Activated CD8-positive, alpha-beta memory T cell treated with anti-CD3 and anti-CD28 coated beads, Interleukin-2, amount 10 ng/mL, durations not matched to agents 7 days and 5 days (primary cell): ENCODE measurements around the gene TSHR. TPM values are rescaled to one million over a fixed set of nuclear protein-coding genes. Genes with fewer than 3 reads are reported as not detected.

Experiments used
- ATAC-seq: fragments of 150-1000 bp; cut with Tn5 transposase; one replicate; pipeline ENCODE4 v1.10.0; 2021; ENCODE audit warnings: moderate library complexity
- CTCF ChIA-PET: fragments of 350-600 bp; sonication (Branson Sonifier 250); formaldehyde crosslinking; loops from one replicate; lab custom pipeline; 2021; ENCODE audit warnings: antibody characterized with exemption; lab: Charles Lee
- DNase-seq: peaks from one replicate; pipeline ENCODE4 v3.0.0-alpha.2; 2020
- H3K27ac Mint-ChIP-seq: one replicate; pipeline ENCODE4 v1.8.0; 2021; ENCODE audit warnings: mild to moderate bottlenecking, mixed read lengths
- H3K27me3 Mint-ChIP-seq: one replicate; pipeline ENCODE4 v1.8.0; 2021; ENCODE audit warnings: mixed read lengths
- H3K36me3 Mint-ChIP-seq: one replicate; pipeline ENCODE4 v1.8.0; 2021; ENCODE audit warnings: mild to moderate bottlenecking, mixed read lengths
- H3K4me1 Mint-ChIP-seq: one replicate; pipeline ENCODE4 v1.8.0; 2021; ENCODE audit warnings: mixed read lengths
- H3K4me3 Mint-ChIP-seq: one replicate; pipeline ENCODE4 v1.8.0; 2021; ENCODE audit warnings: mild to moderate bottlenecking, moderate library complexity, mixed read lengths
- H3K9me3 Mint-ChIP-seq: one replicate; pipeline ENCODE4 v1.8.0; 2022; ENCODE audit warnings: low read depth, mixed read lengths
- total RNA-seq, 2 experiments: library from RNA; stranded (reverse); gene quantifications; one replicate each; pipeline ENCODE4 v1.2.3, GENCODE V29; 2021

The TSHR gene
- total RNA-seq, 2 experiments from 2014 or later: 0.73 TPM; not detected in 1

DNA sequence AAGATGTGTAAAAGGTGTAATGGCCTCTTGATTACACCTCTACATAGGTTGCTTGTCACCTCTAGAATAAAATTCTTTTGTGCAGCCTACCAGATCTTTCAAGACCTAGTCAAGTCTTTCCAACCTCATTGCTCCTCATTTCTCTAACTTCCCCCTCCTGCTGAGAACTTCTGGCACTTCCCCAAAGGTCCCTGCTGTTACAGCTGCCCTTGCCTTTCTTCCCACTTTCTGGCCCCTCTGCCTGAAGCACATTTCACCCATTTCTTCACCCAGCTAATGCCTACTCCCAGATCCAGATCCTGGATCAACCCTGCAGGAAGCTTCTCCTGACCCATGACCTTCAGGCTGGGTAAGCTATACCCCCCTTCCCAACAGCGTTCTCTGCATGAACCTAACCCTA lies 1.5 kb downstream of the TSHR start:
- Mint-ChIP-seq H3K9me3 (no peaks in the 10 kb centered on the region), H3K27ac (no peak overlapping the region), H3K4me1 (peaks cover 52% of the 10 kb centered on the region), H3K27me3 (peaks cover 26% of the 10 kb centered on the region), H3K4me3 (no peak overlapping the region), H3K36me3 (peaks cover 5% of the 10 kb centered on the region)
- no peak for DNase-seq
- CTCF ChIA-PET: interaction anchor here (0.7 to 7.2 kb wide), 3 partner anchors 10 to 30 kb away, joined by 3 to 149 read pairs (median 4); partner anchors contain the start of gene CEP128
- ATAC-seq: no peak

DNA sequence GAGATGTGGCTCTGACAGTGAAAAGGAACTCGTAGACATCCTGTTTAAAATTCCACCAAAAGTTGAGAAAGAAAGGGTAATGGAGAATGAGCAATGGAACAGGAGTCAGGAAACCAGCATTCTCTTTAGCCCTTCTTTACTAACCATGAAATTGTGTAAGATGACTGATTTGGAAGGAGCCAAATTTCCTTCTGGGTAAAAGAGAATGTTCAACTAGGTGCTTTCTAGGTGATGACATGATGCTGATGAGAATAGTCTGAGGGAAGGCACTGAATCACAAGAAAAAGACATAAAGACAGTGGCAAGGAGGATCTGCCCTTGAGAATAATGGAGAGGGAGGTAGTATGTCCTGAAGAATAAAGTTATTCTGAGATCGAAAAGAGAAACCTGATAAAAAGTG lies 2.2 kb downstream of the TSHR start:
- CTCF ChIA-PET: interaction anchor here (0.7 to 7.2 kb wide), 5 partner anchors 9 to 212 kb away, joined by 3 to 149 read pairs (median 8); partner anchors contain the start of gene CEP128
- Mint-ChIP-seq H3K4me3 (no peak overlapping the region), H3K27ac (no peak overlapping the region), H3K9me3 (no peaks in the 10 kb centered on the region), H3K4me1 (peaks cover 52% of the 10 kb centered on the region), H3K27me3 (peaks cover 24% of the 10 kb centered on the region), H3K36me3 (peaks cover 5% of the 10 kb centered on the region)
- DNase-seq (no peak), ATAC-seq (no peak)

DNA sequence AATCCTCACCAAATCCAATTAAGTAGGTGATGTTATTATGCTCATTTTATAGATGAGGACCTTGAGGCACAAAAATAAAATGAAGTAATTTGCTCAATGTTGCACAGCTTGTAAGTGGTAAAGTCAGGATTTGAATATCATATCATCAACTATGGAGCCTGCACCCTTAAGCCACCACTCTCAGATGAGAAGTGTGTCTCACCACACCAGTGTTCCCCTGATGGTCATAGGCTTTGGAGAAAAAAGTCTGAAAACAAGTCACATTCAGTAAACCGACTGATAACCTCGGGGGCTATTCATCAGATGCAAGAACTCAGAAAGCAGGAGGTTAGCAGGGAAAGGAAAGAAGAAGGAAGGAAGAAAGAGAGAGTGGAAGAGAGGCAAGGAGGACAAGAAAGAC lies 2.8 kb downstream of the TSHR start:
- Mint-ChIP-seq H3K4me1 (peaks cover 52% of the 10 kb centered on the region), H3K36me3 (peaks cover 5% of the 10 kb centered on the region), H3K27me3 (peaks cover 24% of the 10 kb centered on the region), H3K27ac (peak overlapping the region; percentile 69), H3K4me3 (no peak overlapping the region), H3K9me3 (no peaks in the 10 kb centered on the region)
- no peak for DNase-seq
- CTCF ChIA-PET: interaction anchor here (2.5 to 7.2 kb wide), 3 partner anchors 23 to 212 kb away, joined by 8 to 149 read pairs (median 11); no protein-coding TSS in a partner anchor
- ATAC-seq: no peak

DNA sequence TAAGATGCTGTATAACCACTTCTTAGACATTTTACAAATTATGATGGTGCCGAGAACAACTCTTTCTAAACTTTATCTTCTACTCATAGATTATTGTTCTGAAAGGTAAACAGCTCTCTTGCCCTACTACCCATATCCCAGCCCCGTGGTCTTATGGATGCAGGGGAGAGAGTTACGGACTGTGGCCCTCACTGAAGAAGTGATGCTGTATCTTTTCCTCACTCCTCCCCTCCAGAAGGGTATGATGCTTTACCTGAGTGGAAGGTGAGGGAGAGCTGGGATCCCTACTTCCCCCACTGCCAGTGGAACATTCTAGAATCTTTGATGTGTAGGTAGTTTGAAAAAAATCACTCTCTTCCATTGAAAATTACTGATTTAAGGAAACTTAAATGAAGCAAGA lies 3.5 kb downstream of the TSHR start:
- H3K4me1 Mint-ChIP-seq: peaks cover 52% of the 10 kb centered on the region
- H3K27me3 Mint-ChIP-seq: peaks cover 24% of the 10 kb centered on the region
- H3K36me3 Mint-ChIP-seq: peaks cover 5% of the 10 kb centered on the region
- H3K27ac Mint-ChIP-seq: peak overlapping the region; percentile 87
- peak overlapping the region; percentile 38 for H3K4me3 Mint-ChIP-seq
- H3K9me3 Mint-ChIP-seq: no peaks in the 10 kb centered on the region
- CTCF ChIA-PET: interaction anchor here (1.0 to 7.2 kb wide), 6 partner anchors 16 to 260 kb away, joined by 3 to 149 read pairs (median 6); no protein-coding TSS in a partner anchor
- DNase-seq: no peak
- no peak for ATAC-seq

DNA sequence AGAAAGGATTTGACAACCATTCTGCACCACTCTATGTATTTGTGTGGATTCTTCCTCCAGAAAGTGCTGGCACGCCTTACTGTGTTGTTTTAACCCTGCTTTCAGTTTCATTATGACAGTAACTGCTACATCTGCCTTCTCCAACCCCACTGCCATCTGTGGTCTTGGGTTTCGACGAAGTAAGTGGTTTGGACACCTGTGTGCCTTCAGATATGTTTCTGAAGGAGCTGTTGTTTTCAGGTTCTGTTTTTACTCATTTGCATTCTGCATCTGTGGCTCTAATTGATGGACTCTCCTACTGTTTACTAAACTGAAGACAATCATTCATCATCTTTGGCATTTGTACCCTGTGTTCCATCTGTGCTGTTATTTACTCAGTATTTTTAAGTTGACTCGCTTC lies 4.1 kb downstream of the TSHR start:
- peaks cover 5% of the 10 kb centered on the region for H3K36me3 Mint-ChIP-seq
- ATAC-seq (peak; percentile 96), DNase-seq (peak; percentile 94)
- peak overlapping the region; percentile 38 for H3K4me3 Mint-ChIP-seq
- H3K27ac Mint-ChIP-seq: peak overlapping the region; percentile 87
- H3K4me1 Mint-ChIP-seq: peaks cover 50% of the 10 kb centered on the region
- H3K27me3 Mint-ChIP-seq: peaks cover 23% of the 10 kb centered on the region
- CTCF ChIA-PET: interaction anchor here (0.7 to 7.2 kb wide), 9 partner anchors 17 to 505 kb away, joined by 3 to 149 read pairs (median 4); no protein-coding TSS in a partner anchor
- H3K9me3 Mint-ChIP-seq: no peaks in the 10 kb centered on the region

DNA sequence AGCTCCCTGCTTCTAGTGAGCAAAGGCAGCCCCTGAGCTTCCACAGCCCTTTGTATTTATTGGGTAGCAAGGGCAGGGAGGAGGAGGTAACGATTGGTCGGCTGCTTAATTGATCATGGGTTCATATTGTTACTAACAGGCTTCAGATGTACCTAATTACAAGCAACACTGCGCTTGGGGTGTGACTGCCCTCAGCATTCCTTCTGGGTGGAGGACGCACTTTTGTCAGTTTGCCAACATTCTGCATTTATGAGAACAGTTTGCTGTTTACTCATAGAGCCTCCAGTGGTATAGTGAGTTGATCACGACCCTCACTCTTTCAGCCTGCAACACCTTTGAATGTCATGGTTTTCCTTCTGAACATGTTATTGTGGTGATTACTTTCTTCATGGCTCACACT lies 9.6 kb downstream of the TSHR start:
- ATAC-seq (no peak), DNase-seq (no peak)
- no peak overlapping the region for H3K27ac Mint-ChIP-seq
- H3K4me3 Mint-ChIP-seq: no peak overlapping the region
- H3K4me1 Mint-ChIP-seq: peaks cover 6% of the 10 kb centered on the region
- CTCF ChIA-PET: interaction anchor here (1.4 kb wide), 1 partner anchor 23 kb away, joined by 4 read pairs; no protein-coding TSS in a partner anchor
- peaks cover 1% of the 10 kb centered on the region for H3K36me3 Mint-ChIP-seq
- peaks cover 25% of the 10 kb centered on the region for H3K27me3 Mint-ChIP-seq
- no peaks in the 10 kb centered on the region for H3K9me3 Mint-ChIP-seq

DNA sequence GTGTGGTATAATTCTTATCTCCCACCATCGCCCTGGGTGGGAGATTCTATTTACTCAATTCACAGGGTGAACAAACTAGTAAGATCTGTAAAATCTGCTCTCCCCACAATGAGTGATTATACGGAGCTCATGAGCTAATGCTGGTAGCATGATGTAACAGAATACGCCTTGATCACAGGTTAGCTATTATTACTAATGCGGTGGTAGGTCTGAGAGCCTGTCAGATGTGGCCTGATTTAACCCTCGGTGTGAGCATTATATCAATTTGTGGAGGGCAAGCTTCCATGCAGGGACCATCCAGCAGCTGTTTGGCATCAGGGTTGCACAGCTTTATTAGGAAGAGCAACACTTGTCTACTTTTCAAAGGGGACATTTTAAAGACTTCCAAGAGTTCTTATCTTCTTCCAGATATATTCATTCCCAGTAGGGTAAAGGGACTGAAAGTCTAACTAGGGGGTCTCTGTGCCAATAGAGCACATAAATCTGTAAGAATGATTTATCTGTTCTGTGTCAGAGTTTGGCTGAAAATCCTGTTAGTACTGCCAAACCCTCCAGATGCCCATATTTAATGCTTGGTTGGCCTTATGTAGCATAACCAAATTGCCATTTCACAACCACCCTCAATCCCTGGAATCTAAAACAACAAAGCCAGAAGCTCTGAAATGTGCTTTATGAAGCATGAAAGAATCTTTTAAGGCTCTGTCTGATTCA lies 18.7 kb downstream of the TSHR start:
- peaks cover 4% of the 10 kb centered on the region for H3K36me3 Mint-ChIP-seq
- CTCF ChIA-PET: interaction anchor here (1.2 to 11.3 kb wide), 4 partner anchors 14 to 198 kb away, joined by 3 to 89 read pairs (median 6); partner anchors contain the start of gene TSHR
- no peak overlapping the region for H3K4me3 Mint-ChIP-seq
- H3K4me1 Mint-ChIP-seq: peaks cover 33% of the 10 kb centered on the region
- H3K27me3 Mint-ChIP-seq: peaks cover 18% of the 10 kb centered on the region
- DNase-seq (no peak), ATAC-seq (peak; percentile 11)
- no peak overlapping the region for H3K27ac Mint-ChIP-seq
- no peaks in the 10 kb centered on the region for H3K9me3 Mint-ChIP-seq

DNA sequence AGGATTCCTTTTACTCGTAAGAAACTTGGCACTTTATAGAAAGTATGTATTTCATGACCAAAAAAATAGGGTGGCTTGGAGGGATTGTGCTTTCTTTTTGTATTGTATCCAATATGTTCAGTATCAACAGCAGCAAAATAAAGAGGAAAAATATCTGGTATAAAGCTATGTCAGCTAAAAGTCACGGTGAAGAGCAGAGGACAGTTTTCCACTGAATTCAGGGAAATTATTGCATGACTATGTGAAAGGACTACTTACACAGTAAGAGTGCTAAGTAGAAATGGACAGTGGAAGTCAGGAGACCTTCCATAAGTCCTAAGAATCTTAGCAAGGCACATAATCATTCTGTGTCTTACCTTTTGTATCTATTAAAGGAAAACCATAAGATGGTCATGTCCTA lies 19.3 kb downstream of the TSHR start:
- Mint-ChIP-seq H3K4me3 (no peak overlapping the region), H3K4me1 (peaks cover 35% of the 10 kb centered on the region), H3K9me3 (no peaks in the 10 kb centered on the region), H3K27me3 (peaks cover 18% of the 10 kb centered on the region), H3K27ac (no peak overlapping the region), H3K36me3 (peaks cover 4% of the 10 kb centered on the region)
- CTCF ChIA-PET: interaction anchor here (1.2 to 11.3 kb wide), 4 partner anchors 13 to 198 kb away, joined by 3 to 89 read pairs (median 6); partner anchors contain the start of gene TSHR
- DNase-seq (no peak), ATAC-seq (no peak)

DNA sequence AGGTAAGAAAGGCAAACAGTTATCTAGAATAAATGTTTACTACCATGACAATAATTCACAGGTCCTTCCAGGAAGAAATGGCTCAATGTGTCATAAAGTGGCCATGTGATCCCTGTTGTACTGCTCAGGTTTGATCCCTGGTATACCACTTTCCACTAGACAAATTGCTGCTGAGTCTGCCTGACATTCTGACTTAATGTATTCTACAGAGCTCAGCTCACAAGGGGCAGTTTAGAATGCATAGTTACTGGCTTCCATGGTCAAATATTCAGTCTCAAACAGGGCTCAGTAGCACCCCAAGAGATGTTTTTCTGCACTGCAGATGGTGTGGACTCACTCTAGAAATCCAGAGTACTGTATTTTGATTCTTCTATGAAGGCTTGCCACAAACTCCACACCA lies 21.8 kb downstream of the TSHR start:
- Mint-ChIP-seq H3K36me3 (peaks cover 4% of the 10 kb centered on the region), H3K4me3 (no peak overlapping the region), H3K4me1 (peaks cover 35% of the 10 kb centered on the region), H3K27ac (no peak overlapping the region), H3K27me3 (peaks cover 16% of the 10 kb centered on the region), H3K9me3 (no peaks in the 10 kb centered on the region)
- no peak for ATAC-seq
- CTCF ChIA-PET: interaction anchor here (1.1 to 11.3 kb wide), 3 partner anchors 10 to 35 kb away, joined by 5 to 89 read pairs (median 8); partner anchors contain the start of gene CEP128
- DNase-seq: no peak

DNA sequence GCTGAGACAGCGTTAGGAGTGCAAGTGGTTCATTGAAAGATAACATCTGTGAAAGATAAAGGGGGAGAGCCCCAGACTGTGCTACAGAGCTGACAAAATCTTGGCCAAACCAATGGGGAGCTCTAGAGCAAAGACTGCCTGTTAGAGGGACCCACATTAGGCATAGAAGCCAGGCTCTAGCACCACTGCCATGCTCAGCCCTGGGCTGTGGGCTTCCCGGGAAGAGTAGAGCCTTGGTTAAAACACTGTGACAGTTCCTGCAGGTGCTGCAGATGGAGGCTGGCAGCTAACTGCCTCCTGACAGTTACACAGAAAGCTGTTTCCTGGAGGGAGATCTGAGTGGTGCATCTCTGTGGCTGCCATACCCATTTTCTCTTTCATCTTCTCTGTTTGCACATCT lies 23.0 kb downstream of the TSHR start:
- Mint-ChIP-seq H3K27me3 (peaks cover 16% of the 10 kb centered on the region), H3K4me1 (peaks cover 34% of the 10 kb centered on the region), H3K27ac (peak overlapping the region; percentile 62), H3K4me3 (no peak overlapping the region), H3K36me3 (peaks cover 2% of the 10 kb centered on the region), H3K9me3 (no peaks in the 10 kb centered on the region)
- ATAC-seq: peak; percentile 80
- DNase-seq: peak; percentile 51
- CTCF ChIA-PET: interaction anchor here (1.1 to 11.3 kb wide), 6 partner anchors 9 to 36 kb away, joined by 3 to 89 read pairs (median 6); partner anchors contain the start of genes CEP128 and TSHR

DNA sequence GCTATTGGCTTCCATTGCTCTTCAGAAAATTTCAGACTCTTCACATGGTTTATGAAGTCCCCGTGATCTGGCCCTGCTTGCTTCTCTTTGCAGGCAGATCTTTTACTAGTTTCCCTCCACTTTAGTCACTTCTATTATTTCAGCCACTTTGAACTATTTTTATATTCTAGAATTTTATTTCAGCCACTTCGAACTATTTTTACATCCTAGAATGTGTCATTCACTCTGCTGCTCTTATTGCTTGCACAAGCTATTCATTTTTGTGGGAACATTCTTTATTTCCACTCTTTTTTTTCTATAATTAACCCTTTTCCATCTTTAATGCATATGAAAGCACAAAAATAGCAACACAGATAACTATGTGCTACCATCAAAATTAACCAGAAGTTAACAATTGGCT lies 24.5 kb downstream of the TSHR start:
- no peaks in the 10 kb centered on the region for H3K9me3 Mint-ChIP-seq
- DNase-seq (no peak), ATAC-seq (no peak)
- CTCF ChIA-PET: interaction anchor here (1.2 to 2.2 kb wide), 3 partner anchors 9 to 24 kb away, joined by 3 to 5 read pairs (median 4); partner anchors contain the start of gene TSHR
- H3K4me1 Mint-ChIP-seq: peaks cover 26% of the 10 kb centered on the region
- H3K27ac Mint-ChIP-seq: no peak overlapping the region
- H3K4me3 Mint-ChIP-seq: no peak overlapping the region
- H3K36me3 Mint-ChIP-seq: peaks cover 2% of the 10 kb centered on the region
- H3K27me3 Mint-ChIP-seq: peaks cover 8% of the 10 kb centered on the region

DNA sequence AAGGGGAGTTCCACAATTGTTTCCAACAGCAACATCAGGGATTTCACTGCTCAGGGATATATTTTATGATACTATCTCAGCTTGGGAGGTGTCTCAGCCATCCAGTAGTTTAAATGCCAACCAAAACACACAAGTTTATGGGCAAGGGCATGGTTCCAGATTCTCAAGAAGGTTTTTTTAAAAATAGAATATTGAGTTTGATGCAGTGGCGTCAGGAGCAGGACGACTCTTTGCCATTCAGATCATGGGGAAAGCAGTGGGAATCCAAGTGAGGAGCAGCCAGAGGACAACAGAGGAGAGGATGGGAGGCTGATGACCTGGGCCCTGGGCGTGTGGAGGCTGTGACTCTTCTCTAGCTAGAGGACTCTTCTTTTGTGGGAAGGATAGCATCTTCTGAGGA lies 25.7 kb downstream of the TSHR start:
- peaks cover 35% of the 10 kb centered on the region for H3K4me1 Mint-ChIP-seq
- no peaks in the 10 kb centered on the region for H3K9me3 Mint-ChIP-seq

DNA sequence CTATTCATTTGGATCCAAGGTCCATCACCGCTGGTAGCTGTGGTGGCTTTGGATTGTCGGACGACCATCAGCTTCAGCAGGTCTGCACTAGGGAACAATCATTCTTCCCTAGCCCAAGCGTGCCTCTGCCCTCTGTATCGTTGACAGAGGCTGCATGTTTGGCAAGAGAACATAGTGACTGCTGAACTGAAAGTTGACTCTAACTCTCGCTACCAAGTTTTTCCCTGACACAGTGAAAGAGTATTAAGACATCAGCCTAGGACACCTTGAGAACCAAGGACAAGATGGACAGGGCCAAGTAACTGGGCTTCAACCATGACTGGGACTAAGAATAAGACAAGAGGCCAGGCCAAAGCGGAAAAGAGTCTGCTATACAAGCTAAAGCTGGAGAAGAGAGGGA lies 26.3 kb downstream of the TSHR start:
- no peak overlapping the region for H3K4me3 Mint-ChIP-seq
- ATAC-seq (no peak), DNase-seq (no peak)
- H3K9me3 Mint-ChIP-seq: no peaks in the 10 kb centered on the region
- H3K27ac Mint-ChIP-seq: no peak overlapping the region
- peaks cover 38% of the 10 kb centered on the region for H3K4me1 Mint-ChIP-seq
- H3K27me3 Mint-ChIP-seq: peaks cover 3% of the 10 kb centered on the region
- peaks cover 2% of the 10 kb centered on the region for H3K36me3 Mint-ChIP-seq
- CTCF ChIA-PET: interaction anchor here (1.4 kb wide), 1 partner anchor 22 kb away, joined by 3 read pairs; no protein-coding TSS in a partner anchor

More for the DNA sequence above, 25.7 kb downstream of the TSHR start:
- Mint-ChIP-seq H3K27me3 (peaks cover 3% of the 10 kb centered on the region), H3K27ac (no peak overlapping the region), H3K4me3 (no peak overlapping the region), H3K36me3 (peaks cover 2% of the 10 kb centered on the region)
- CTCF ChIA-PET: interaction anchor here (1.4 to 2.2 kb wide), 2 partner anchors 10 to 22 kb away, joined by 3 to 4 read pairs; no protein-coding TSS in a partner anchor
- DNase-seq (no peak), ATAC-seq (no peak)
